HG02981 (cell line): ENCODE measurements around the gene LRRN4CL.
"Not testable (repeated sequence)": the region's sequence is repeated elsewhere in the genome, so short reads cannot be mapped to it uniquely, and the experiment has no call there.

ENCODE experiments used
- ATAC-seq: cut with Tn5 transposase; IDR thresholded peaks from one replicate; pipeline ENCODE4 v1.9.1; 2021; ENCODE audit warnings: mild to moderate bottlenecking, moderate library complexity; ENCODE audit not compliant: unreplicated experiment

The LRRN4CL gene

DNA sequence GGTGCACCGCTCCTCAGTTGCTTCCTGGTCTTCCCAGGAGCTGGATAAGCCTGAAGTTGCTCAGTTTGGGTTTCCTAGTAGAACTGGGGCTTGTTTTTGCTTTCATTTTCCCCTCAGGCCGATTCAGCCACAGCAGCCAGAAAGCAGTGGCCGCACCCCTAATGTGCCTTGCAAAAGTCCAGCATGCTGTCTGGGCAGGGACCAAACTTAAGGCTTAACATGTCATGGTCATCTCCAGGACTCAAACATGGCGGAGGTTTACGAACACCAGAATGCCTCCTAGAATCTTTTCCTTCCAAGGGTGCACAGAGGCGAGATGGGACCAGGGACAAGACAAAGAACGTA lies 20.6 kb upstream of the LRRN4CL start:
- ATAC-seq: no peak

DNA sequence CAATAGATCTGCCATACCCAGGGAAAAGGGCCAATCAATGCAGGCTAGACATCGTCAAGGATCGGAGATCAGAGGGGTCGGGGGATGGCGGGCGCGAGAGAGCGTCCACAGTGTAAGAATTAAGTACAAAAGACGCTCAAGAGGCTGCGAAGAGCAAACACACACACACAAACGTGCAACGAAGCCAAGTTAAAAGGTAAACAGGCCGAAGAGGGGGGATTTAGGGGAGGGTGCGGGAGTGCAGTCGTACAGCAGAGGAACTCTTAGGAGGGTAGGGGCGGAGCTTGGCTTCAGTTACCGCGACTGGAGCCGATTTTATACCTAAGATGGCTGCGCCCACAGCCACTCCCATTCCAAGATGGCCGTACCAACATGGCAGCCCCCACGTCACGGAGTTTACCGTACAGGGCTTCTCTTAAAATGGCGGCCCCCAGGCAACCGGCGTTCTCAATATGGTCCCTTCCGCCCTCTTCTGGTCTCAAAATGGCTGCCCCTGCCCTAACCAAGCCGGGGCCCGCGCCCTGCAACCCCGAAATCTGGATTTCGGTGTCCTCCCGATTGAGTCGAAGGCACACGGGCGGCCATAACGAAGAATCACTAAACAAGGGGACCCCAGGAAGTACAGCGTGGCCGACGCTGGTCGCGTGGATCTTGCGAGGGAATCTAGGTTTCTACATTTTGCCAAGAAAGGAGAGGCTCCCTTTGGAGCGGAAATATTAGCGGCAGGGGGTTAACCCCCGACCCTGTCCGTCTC lies 20.1 kb upstream of the LRRN4CL start:
- peak; percentile 62 for ATAC-seq

DNA sequence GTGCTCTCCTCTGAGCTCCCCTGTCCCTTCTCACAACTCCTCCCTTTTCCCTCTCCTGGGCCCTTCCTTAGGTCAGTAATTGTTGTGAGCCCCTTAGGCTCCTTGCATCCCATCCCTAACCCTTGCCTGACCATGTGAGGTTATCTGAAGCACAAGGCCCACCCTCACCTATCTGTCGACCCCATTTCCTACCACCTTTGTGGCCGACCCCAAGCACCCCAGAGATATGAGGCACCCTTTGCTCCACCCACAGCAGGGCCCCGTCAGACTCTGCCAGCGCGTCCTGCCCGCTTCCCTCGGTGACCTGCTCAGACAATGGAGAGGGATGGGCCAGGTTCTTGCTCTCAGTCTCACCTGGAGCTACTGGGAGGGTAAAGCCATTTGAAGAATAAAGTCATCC lies 19.5 kb upstream of the LRRN4CL start:
- no peak for ATAC-seq

DNA sequence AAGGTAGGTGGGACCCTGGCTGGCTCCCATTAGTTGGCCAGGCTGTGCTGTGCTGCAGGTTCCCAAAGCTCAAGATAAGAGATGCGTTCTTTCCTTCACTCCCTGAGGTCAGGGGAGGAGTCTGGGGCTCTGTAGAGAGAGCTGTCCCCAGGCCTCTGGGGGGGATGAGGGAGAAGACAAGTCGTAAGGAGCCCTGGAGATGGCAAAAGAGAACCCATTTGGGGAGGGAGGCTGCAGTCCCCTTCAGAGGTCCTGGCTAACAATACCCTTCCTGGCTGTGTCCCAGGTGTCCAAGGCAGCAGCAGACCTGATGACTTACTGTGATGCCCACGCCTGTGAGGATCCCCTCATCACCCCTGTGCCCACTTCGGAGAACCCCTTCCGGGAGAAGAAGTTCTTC lies 19.1 kb upstream of the LRRN4CL start:
- no peak for ATAC-seq

DNA sequence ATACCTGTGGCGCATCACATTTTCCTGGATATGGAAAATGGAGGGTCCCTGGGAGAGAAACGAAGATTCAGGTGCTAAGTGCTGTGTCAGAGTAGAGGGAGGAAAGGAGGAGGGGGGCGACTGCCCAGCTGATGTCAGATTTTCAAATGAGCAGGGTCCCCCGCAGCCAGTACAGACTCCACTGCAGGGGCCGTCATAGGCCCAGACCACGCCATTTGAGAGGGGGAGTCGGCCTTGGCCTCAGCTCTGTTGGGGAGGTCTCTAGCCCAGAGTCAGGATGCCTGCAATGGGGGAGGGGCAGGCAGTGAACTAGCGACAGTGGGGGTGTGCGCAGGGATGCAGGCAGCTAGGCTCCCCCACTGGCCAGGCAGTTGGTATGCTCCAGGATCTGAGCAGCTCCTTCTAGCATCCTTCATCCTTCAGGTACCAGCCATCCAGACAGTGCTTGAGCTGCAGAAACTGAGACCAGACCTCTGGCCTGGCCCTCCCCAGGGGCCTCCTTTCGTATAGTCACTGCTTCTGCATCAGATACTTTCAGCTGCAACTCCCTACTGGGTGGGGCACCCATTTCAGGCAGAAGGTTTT lies 18.0 kb upstream of the LRRN4CL start, which contains the start of the genes BSCL2 and GNG3:
Gene BSCL2 (minus strand): TSS at position 148 of the 585 bp plus-strand sequence. CDS start 229 bp downstream, outside the sequence.
Gene GNG3 (plus strand): TSS at position 400 of the 585 bp plus-strand sequence. CDS start 620 bp downstream, outside the sequence.
- no peak for ATAC-seq

DNA sequence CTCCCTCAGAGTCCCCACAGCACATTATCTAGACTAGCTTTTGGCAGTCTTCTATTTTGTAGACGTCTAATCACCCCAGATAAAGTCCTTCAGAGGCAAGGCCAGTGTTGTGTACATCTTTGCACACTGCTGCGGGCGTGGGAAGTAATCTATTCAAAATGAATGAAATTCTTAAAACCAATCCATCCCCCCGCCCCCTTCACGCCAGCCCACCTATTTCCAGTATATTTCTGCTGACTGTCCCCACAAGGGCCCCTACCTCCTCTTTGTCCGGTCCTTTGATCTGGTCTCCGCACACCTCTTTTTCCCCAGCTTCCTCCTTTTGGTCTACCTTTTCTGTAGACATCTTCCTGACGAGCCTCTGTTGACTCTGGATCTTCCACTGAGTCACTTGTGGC lies 17.5 kb upstream of the LRRN4CL start:
- ATAC-seq: no peak

DNA sequence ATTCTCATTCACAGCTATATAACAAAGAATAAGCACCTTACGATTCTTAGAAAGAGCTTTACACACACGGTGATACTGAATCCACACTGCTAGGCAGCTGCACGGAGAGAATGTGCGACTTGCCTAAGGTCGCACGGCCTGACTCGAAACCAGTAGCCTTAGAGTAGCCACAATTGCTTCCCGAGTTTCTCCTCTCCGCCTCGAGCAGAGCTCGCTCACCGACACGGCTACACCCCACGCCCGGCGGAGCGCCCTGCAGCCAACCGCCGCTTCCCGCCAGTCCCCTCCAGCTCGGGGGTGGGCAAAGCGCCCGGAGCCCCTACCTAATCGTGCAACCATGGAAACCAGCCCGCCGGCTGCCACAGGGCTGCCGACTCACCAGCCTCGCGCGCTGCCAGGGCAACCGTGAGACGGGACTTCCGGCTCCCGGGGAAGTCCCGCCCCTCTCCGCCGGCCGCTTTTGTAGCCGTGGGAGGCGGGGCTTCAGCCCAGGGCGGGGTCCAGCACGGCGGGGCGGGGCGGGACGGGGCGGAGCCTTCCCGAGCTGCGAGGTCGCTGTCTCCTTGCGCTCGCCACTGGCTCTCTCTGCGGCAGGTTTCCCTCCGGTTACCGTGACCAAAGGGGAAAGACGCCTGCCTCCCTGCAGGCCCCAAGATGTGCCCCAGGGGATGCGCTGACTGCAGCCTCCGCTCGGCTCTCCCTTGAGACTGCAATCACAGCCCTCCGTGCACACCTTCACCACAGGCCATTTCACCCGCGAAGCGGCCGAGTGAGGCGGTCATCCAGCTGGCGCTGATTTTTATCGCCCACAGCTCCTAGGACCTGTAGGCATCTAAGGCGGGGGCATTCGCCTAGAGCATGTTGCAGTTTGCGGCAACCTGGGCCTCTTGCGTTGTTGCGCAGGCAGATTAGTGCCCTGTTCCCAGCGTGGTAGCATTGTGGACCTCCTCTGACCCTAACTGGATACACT lies 16.8 kb upstream of the LRRN4CL start:
- ATAC-seq: peak; percentile 50

DNA sequence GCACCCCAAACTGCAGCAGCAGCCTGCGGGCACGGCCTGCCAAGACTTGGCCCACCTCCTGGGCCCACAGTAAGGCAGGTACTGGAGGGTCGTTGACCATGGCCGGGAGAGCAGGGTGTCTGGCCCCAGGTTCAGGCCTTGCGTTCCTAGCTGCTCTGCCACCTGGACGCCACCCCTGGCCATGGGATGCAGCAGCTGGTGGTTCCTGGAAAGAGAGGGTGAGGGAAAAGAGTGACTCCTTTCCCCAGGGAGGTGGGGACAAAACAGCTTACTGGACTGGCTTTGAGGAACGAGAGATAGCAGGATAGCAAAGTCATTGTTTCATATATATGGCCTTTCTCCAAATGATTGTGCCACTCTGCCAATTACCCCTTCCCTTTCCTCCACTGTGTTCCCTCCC lies 16.1 kb upstream of the LRRN4CL start:
- no peak for ATAC-seq

DNA sequence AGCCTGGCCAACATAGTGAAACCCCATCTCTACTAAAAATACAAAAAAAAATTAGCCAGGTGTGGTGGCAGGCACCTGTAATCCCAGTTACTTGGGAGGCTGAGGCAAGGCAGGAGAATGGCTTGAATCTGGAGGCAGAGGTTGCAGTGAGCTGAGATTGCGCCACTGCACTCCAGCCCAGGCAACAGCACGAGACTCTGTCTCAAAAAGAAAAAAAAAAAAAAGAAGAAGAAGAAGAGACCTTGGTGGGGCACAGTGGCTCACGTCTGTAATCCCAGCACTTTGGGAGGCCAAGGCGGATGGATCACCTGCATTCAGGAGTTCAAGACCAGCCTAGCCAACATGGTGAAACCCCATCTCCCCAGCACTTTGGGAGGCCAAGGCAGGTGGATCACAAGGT lies 14.6 kb upstream of the LRRN4CL start:
- not testable (repeated sequence) for ATAC-seq

DNA sequence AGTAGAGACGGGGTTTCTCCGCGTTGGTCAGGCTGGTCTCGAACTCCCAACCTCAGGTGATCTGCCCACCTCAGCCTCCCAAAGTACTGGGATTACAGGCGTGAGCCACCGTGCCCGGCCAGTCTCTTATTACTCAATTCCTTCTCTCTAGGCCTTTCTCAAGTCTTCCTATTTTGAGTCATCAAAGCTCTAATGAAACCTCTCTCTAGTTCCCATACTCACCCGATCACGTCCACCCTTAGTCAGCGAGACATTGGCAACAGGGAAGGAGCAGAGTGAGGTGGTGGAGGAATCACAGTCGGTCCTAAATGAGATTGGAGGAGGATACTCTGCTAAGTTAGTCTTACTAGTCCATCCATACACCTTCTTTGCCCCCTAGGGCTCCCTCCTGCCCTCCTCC lies 12.9 kb upstream of the LRRN4CL start:
- ATAC-seq: no peak

DNA sequence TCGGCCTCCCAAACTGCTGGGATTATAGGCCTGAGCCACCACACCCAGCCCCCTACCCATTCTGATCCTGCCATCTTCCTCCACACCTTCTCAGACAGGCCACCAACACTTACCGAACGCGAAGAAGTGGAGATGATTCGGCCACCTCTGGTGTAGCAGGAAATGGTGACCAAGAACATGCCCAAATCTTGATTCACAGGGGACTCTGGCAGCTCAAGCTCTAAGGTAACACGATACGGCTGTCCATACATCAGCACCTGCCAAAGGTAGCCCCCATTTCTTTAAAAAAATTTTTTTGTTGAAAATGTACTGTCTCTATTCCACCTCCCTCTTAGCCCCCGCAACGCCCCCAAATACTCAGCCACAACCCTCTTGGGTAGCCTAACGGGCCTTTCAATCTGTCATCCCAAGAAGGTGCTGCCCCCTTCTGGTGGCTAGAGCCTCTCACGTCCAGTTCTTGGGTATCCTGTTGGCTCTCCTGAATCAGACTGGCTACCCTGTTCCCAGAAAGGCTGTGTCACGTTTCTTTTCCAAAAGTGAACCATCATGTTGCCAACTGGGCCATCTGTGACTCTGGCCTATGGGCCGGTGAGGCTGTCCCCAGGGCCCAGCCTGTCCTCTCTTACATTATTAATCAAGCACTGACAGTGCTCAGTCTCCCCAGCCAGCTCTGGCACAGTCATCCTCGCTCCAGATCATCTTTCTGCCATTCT lies 5.3 kb upstream of the LRRN4CL start:
- ATAC-seq: no peak

DNA sequence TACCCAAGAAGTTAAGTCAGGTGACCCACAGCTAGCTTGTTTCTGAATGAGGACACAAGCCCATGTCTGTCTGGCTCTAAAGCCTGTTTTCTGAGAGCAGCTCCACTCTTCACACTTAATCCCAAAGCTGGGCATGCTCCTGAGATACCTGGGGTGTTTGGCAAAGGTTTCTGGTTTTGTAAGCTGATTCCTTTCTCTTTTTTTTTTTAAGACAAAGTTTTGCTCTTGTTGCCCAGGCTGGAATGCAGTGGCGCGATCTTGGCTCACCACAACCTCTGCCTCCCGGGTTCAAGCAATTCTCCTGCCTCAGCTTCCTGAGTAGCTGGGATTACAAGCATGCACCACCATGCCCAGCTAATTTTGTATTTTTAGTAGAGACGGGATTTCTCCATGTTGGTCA lies 4.3 kb upstream of the LRRN4CL start:
- not testable (repeated sequence) for ATAC-seq

DNA sequence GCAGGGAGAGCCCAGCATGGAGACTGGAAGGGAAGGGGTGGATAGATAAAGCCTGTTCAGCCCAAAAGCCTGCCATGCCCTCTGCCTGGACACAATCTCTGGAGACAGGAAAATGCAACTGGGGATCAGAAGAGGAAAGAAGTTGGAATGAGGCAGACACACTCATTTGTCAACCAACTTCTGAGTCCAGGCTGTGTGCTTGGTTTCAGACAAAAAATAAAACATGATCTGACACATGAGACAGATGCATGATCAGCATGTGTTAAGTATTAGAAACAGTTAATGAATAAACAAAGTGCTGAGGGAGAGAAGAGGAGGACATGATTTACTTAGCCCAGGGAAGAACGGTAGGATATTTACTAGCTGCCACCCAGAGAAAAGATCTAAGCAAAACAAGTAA lies 839 bp downstream of the LRRN4CL start:
- ATAC-seq: no peak

DNA sequence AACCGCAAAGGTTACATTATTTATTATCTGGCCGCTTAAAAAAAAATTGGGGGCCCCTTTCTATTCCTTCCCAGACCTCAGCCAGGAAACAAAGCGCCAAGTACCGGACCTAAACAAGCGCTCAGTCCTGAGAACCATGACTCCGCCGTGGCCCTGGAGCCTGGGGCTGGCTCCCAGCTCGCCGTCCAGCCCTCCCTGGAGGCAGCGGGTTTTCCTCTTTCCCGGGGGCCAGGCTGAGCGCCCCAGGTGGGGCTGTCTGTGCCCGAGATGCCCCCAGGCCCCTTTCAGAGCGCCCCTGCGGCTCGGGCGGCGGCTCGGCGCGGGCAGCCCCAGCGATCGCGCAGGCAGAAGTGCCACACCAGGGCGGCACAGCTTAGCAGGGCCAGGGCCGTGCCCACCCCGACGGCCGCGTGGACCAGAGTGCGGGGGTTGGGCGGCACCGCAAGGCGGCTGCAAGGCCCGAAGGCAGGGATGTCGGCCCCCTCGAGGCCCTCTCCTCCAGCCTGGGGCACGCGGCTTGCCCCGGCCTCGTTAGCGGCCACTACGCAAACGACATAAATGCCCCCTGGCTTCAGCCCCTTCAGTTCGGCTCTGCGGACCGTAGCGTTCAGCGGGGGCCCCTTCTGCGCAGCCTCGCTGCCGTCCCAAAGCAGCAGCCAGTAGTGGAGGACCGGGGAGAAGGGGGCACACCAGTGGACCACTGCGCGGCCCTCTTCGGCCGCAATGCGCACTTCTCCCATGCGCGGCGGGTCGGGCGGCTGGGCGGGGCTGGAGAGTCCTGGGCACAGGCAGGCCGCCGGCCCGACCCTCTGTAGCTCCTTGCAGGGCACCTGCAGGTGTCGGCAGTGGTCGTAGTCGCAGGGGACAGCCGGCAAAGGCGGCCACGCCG lies 1.6 kb downstream of the LRRN4CL start:
- ATAC-seq: no peak

DNA sequence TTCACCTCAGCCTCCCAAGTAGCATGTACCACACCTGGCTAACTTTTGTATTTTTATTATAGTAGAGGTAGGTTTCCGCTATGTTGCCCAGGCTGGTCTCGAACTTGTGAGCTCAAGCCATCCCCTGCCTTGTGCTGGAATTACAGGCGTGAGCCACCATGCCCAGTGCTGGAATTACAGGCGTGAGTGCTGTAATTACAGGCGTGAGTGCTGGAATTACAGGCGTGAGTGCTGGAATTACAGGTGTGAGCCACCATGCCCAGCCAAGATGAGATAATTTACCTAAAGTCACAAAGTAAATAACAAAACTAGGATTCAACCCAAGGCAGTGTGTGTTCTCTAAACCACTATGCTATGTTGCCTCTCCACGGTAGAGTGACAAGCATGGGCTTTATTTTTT lies 6.8 kb downstream of the LRRN4CL start:
- ATAC-seq: no peak

DNA sequence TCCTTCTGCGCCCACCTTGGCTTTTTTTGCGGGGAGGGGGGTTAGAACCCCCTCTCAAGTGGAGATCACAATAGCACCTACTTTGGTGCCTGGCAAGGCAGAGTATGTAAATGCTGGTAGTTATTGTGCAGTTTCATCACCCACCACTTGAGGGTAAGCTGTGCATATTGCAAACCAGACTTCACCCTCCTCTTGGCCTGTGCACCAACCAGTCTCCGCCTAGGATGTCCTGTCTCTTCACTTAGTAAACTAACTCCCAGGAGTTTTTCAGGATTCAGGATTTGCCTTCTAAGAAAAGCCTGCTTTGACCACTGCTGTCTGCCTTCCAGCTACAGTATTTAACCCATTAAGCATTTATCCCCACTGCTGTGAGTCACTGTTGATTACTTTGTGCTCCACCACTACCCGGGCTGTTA lies 8.5 kb downstream of the LRRN4CL start:
- ATAC-seq: peak; percentile 62

DNA sequence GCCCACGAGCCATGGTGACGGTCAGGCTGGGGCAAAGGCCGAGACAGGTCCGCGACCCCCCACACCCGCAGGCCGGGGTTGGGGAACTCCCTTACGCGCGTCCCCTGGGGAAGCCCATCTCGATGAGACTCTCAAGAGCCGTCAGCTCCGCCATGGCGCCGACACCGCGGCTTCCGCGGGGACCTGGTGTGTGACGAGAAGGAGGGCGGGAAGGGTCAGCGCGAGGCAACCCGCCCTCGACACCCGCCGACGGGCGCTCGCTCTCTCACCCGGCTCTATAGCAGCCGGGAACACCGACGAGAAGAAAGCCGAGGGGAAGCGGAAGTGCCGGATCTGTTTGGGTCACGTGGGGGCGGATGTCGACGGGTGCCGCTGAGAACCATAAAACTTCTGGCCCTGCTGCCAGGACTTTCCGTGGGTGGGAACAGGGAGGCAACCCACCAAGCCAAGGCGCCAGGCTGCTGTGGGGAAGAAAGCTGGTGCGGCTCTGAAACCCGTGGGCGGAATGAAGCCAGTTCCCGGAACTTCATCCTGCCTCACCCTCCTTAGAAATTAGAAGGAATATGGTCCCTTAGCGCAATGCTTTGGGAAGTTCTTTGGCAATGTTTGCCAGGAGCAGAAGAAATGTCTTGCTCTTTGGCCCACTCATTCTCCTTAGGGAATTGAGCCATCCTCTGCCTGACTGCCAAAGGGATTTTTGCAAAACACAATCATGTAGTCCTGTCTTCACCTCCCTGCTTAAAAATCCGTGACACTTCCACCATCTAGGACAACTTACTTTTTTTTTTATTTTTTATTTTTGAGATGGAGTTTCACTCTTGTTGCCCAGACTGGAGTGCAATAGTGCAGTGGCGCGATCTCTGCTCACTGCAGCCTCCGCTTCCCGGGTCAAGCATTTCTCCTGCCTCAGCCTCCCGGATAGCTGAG lies 10.3 kb downstream of the LRRN4CL start, which contains the start of gene UBXN1:
Gene UBXN1 (minus strand): TSS at position 304 of the 927 bp plus-strand sequence. CDS start 150 bp downstream, at position 154.
- ATAC-seq: peak; percentile 74

DNA sequence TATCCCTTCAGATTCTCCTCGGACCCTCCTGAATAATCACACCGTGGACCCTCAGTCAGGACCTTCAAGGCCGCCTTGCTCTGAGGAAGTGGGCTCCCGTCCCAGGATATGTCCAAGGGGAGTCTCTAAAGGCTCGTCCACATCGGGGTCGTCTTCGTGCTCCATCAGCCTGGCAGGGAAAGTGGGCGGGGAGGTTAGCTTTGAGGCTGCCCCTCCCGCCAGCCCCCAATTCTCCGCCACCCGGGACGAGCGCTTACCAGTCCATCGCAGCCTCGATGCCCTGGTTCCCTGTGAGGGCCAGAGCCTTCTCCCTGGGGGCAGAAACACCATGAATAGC lies 10.9 kb downstream of the LRRN4CL start:
- peak; percentile 6 for ATAC-seq

DNA sequence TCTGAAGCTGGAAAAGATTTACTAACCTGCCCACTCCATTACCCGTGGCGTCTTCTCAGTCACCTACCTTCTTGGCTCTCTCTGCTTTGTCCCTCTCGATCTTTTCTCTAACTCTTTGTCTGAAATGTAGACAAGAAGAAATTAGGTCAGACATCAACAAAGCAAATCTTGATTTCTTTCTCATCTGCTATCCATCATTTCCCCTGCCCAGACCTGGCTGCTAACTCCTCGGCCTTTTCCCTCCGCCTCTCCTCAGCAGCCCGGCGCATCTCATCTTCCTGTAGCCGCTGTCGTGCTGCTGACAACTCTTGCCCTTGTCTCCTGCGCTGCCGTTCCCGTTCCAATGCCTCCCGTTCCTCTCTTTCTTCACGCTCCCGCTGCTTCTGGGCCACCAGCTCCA lies 11.6 kb downstream of the LRRN4CL start:
- ATAC-seq: no peak
